GM21576 (cell line): ENCODE data around the gene HES2.
"Not testable (repeated sequence)": the region's sequence is repeated elsewhere in the genome, so short reads cannot be mapped to it uniquely, and the experiment has no call there.

Source experiments
- ATAC-seq: cut with Tn5 transposase; IDR thresholded peaks from one replicate; pipeline ENCODE4 v1.9.1; 2021; ENCODE audit warnings: mild to moderate bottlenecking, moderate library complexity; ENCODE audit not compliant: unreplicated experiment

Gene HES2

GRCh38 chr1:6437012-6437700, 17.4 kb upstream of the HES2 start:
- ATAC-seq, result not testable (repeated sequence)

GRCh38 chr1:6436277-6436676, 16.6 kb upstream of the HES2 start:
- not testable (repeated sequence) for ATAC-seq

GRCh38 chr1:6435547-6435946, 15.8 kb upstream of the HES2 start:
- ATAC-seq, result no peak

GRCh38 chr1:6435129-6435528, 15.4 kb upstream of the HES2 start:
- no peak for ATAC-seq

GRCh38 chr1:6434186-6434585, 14.5 kb upstream of the HES2 start:
- ATAC-seq, result no peak

- ATAC-seq, result not testable (repeated sequence)
Observed at GRCh38 chr1:6431645-6432579, 12.2 kb upstream of the HES2 start.

- not testable (repeated sequence) for ATAC-seq
Observed at GRCh38 chr1:6429660-6430411, 10.1 kb upstream of the HES2 start.

- not testable (repeated sequence) for ATAC-seq
Observed at GRCh38 chr1:6428453-6428852, 8.7 kb upstream of the HES2 start.

GRCh38 chr1:6427441-6428390, 8.0 kb upstream of the HES2 start:
- ATAC-seq, result no peak

- ATAC-seq, result no peak
Observed at GRCh38 chr1:6426972-6427350, 7.2 kb upstream of the HES2 start.

GRCh38 chr1:6426277-6426971, 6.7 kb upstream of the HES2 start:
- ATAC-seq, result no peak

- ATAC-seq, result no peak
Observed at GRCh38 chr1:6425658-6426057, 5.9 kb upstream of the HES2 start.

- no peak for ATAC-seq
Observed at GRCh38 chr1:6424619-6425593, 5.2 kb upstream of the HES2 start, which contains the start of gene ESPN. TSS of gene ESPN (plus strand) at chr1:6424776. CDS start at chr1:6424956, 180 bp downstream.

GRCh38 chr1:6424000-6424565, 4.4 kb upstream of the HES2 start:
- ATAC-seq, result no peak

GRCh38 chr1:6423321-6423999, 3.7 kb upstream of the HES2 start:
- ATAC-seq, result no peak

GRCh38 chr1:6421266-6421665, 1.5 kb upstream of the HES2 start:
- no peak for ATAC-seq

GRCh38 chr1:6420454-6421042, 829 bp upstream of the HES2 start:
- no peak for ATAC-seq
